HG02588 (cell line): ENCODE data around the gene POGLUT3.
A peak's percentile ranks its signal among the peaks of the same experiment; 100 is the strongest.

Experiments used
- ATAC-seq: cut with Tn5 transposase; IDR thresholded peaks from one replicate; pipeline ENCODE4 v1.9.1; 2021; ENCODE audit warnings: mild to moderate bottlenecking, moderate library complexity; ENCODE audit not compliant: unreplicated experiment

Gene POGLUT3

GRCh38 chr11:108500721-108501120, 2.5 kb upstream of the POGLUT3 start:
- ATAC-seq, result no peak

GRCh38 chr11:108500169-108500568, 2.0 kb upstream of the POGLUT3 start:
- ATAC-seq, result no peak

- no peak for ATAC-seq
These were observed 728 bp upstream of the POGLUT3 start for GRCh38 chr11:108498816-108499408.

- ATAC-seq, result peak; percentile 52
These were observed 703 bp downstream of the POGLUT3 start for GRCh38 chr11:108497317-108498045.

GRCh38 chr11:108496643-108497256, 1.4 kb downstream of the POGLUT3 start:
- no peak for ATAC-seq

- ATAC-seq, result no peak
These were observed 2.9 kb downstream of the POGLUT3 start for GRCh38 chr11:108495326-108495725.

GRCh38 chr11:108494182-108494581, 4.0 kb downstream of the POGLUT3 start:
- ATAC-seq, result no peak

- no peak for ATAC-seq
These were observed 6.2 kb downstream of the POGLUT3 start for GRCh38 chr11:108491936-108492335.

- ATAC-seq, result no peak
These were observed 11.4 kb downstream of the POGLUT3 start for GRCh38 chr11:108486828-108487227.

- no peak for ATAC-seq
These were observed 11.9 kb downstream of the POGLUT3 start for GRCh38 chr11:108486331-108486730.

GRCh38 chr11:108483163-108483562, 15.0 kb downstream of the POGLUT3 start:
- ATAC-seq, result no peak

- ATAC-seq, result no peak
These were observed 23.3 kb downstream of the POGLUT3 start for GRCh38 chr11:108474664-108475463.

- no peak for ATAC-seq
These were observed 25.5 kb downstream of the POGLUT3 start for GRCh38 chr11:108472681-108473080.

- no peak for ATAC-seq
These were observed 29.7 kb downstream of the POGLUT3 start for GRCh38 chr11:108468478-108468864.

- ATAC-seq, result peak; percentile 99
These were observed 30.9 kb downstream of the POGLUT3 start, which contains the start of gene C11orf65 for GRCh38 chr11:108467091-108467823. Gene C11orf65 (minus strand): TSS chr11:108467529. CDS start chr11:108461559, 5,970 bp downstream.

- no peak for ATAC-seq
These were observed 31.8 kb downstream of the POGLUT3 start for GRCh38 chr11:108466405-108466804.

GRCh38 chr11:108453207-108453835, 44.9 kb downstream of the POGLUT3 start:
- ATAC-seq, result no peak
